BLaER1 (cell line): ENCODE measurements around the gene MMAB.

Experiments
- H3K27ac ChIP-seq: shearing (Covaris generic); formaldehyde crosslinking; 2 replicates; pipeline ENCODE4 v1.8.1; 2022
- H3K27me3 ChIP-seq: shearing (Covaris generic); formaldehyde crosslinking; 2 replicates; pipeline ENCODE4 v1.8.1; 2022
- H3K36me3 ChIP-seq: shearing (Covaris generic); formaldehyde crosslinking; 2 replicates; pipeline ENCODE4 v1.8.1; 2022
- H3K4me1 ChIP-seq: shearing (Covaris generic); formaldehyde crosslinking; 2 replicates; pipeline ENCODE4 v1.8.1; 2022
- H3K4me2 ChIP-seq: shearing (Covaris generic); formaldehyde crosslinking; 2 replicates; pipeline ENCODE4 v1.8.1; 2022
- H3K4me3 ChIP-seq: shearing (Covaris generic); formaldehyde crosslinking; 2 replicates; pipeline ENCODE4 v1.8.1; 2022
- H3K9ac ChIP-seq: shearing (Covaris generic); formaldehyde crosslinking; 2 replicates; pipeline ENCODE4 v1.8.1; 2022
- H3K9me3 ChIP-seq: shearing (Covaris generic); formaldehyde crosslinking; 2 replicates; pipeline ENCODE4 v1.8.1; 2022
- H4K20me1 ChIP-seq: shearing (Covaris generic); formaldehyde crosslinking; 2 replicates; pipeline ENCODE4 v1.8.1; 2022
- Cebpa-rat ChIP-seq: shearing (Covaris generic); IDR thresholded peaks from 2 replicates; pipeline ENCODE4 v1.8.1; 2022

MMAB gene

DNA sequence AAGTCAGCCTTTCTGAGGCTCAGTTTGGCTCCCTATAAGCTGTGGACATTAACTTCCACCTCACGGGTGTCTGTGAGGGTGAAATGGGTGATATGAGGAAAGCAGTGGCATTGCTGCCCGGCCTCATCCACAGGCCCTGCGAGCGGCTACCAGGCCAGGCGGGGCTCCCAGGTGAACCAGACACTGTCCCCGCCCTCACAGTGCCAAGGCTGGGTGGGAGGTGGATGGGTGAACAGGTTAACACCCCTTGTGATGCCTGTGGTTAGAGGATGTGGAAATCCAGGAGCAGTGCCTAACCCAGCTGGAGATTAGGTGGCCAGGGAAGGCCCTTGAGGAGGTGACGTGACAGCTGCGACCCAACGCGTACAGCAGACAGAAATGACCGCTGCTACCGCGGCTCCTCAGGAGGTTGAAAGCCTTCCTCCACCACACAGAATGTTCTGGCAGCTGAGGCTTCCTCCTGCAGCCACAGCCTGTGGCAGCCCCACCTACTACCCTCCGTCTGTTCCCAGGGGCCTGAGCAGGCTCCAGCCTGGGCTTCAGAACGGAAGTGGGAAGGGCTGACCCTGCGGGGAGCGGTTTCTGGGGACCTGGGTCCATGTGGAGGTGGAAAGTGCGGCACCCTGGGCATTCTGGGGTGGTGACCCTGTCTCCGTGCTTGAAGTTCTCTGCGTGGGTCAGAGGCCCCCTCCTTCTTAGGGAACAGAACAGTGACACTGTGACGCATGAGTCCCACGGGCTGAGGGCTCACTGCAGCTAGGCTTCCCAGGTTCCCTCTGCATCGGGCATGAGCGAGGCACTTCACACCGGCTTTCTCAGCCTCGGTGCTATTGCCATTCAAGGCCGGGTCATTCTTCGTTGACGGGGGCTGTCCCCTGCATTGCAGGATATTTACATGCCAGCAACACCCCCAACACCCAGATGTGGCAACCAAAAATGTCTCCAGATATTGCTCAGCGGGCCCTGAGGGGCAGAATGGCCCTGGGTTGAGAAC is 9.7 kb downstream of the MMAB start:
- H3K9ac ChIP-seq: peak overlapping the region; percentile 50; the same call in 1 of the 2 replicates
- TF ChIP-seq Cebpa-rat: no peak
- peaks cover 10% of the 10 kb centered on the region; the same call in 1 of the 2 replicates for H3K9me3 ChIP-seq
- H3K27me3 ChIP-seq: no peaks in the 10 kb centered on the region
- H3K4me1 ChIP-seq: peaks cover 30% of the 10 kb centered on the region
- H3K4me3 ChIP-seq: peak overlapping the region; percentile 7; the same call in 1 of the 2 replicates
- peaks cover 79% of the 10 kb centered on the region for H3K36me3 ChIP-seq
- H4K20me1 ChIP-seq: peaks cover 10% of the 10 kb centered on the region; the same call in 1 of the 2 replicates
- H3K27ac ChIP-seq: peak overlapping the region; percentile 59
- H3K4me2 ChIP-seq: peak overlapping the region; percentile 89

DNA sequence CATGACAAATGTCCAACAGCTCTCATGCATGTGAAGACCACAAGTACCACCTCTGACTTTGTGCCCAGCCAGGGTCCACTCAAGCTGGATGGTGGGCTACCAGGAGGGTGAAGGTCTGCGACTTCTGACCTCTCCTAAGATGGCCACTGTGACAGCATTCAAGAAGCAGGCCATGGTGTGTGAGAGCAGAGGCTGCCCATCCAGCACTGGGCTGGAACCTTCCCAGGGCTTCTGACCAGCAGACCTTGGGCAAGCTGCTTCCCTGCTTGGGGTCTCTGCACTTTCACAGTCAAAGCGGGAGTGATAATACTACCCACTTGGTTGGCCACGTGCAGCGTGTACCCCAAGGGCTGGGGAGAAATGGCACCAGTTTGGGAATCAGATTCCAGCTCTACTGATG is 10.4 kb downstream of the MMAB start:
- Histone ChIP-seq H3K9me3 (peaks cover 10% of the 10 kb centered on the region; the same call in 1 of the 2 replicates), H3K27me3 (no peaks in the 10 kb centered on the region), H3K4me1 (peaks cover 37% of the 10 kb centered on the region), H3K4me2 (peak overlapping the region; percentile 89), H3K36me3 (peaks cover 79% of the 10 kb centered on the region), H4K20me1 (peaks cover 10% of the 10 kb centered on the region; the same call in 1 of the 2 replicates), H3K9ac (peak overlapping the region; percentile 50; the same call in 1 of the 2 replicates), H3K4me3 (no peak overlapping the region; the same call in 1 of the 2 replicates), H3K27ac (peak overlapping the region; percentile 59)
- no peak for TF ChIP-seq Cebpa-rat

DNA sequence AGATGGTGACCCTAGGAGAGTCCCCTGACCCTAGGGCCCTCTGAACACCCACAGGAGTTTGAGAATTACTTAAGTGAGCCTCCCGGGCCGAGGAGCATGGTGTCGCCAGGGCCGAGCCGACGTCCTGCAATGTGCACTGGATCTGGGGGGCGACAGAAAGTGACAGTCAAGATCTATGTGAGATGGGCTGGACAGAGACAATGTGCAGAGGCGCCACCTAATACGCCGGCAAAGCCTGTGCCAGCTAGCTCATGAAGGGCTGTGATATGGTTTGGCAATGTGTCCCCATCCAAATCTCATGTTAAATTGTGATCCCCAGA is 11.6 kb downstream of the MMAB start:
- Histone ChIP-seq H3K27me3 (no peaks in the 10 kb centered on the region), H3K36me3 (peaks cover 74% of the 10 kb centered on the region), H3K4me1 (peaks cover 39% of the 10 kb centered on the region), H3K4me3 (no peak overlapping the region), H3K9me3 (peaks cover 10% of the 10 kb centered on the region; the same call in 1 of the 2 replicates), H3K9ac (no peak overlapping the region), H3K27ac (no peak overlapping the region), H4K20me1 (peaks cover 10% of the 10 kb centered on the region; the same call in 1 of the 2 replicates), H3K4me2 (peak overlapping the region; percentile 89; the same call in 1 of the 2 replicates)
- no peak for TF ChIP-seq Cebpa-rat

DNA sequence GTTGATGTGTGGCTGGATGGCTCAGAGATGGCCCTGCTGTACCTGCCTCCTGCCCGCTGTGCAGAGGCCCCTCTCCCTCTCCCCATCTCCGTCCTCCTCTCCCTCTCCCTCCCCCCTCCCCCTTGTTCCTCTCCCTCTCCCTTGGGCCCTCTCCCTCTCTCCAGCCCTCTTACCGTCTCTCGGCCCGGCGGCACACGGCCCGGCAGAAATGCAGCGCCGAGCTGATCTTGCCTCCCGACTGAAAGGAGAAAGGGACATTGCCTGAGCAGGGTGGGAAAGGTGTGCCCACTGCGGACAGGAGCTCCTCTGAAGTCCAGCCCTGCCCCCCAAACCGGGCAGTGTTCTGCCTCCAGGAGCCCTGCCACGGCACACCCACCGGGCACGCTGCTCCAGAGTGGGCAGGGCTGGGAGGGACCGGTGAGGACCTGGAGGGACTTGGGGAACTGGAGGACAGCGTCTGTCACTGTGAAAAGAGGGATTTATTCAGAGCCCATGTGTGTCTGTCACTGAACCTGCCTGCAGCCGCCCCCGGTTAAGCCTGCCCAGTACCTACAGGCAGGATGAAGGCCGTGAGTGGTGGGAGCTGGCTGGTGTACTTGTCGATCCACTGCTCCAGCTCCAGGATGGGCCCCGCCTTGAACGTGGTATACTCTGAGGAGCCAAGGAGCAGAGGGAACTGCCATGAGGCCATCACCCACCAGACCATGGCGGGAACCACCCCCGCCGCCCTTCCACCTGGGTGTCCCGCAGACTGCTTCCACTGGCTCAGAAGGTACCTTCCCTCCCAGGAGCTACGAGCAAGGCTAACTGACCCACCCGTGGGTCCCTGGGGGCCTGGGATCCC is 12.2 kb downstream of the MMAB start:
- peaks cover 10% of the 10 kb centered on the region; the same call in 1 of the 2 replicates for H4K20me1 ChIP-seq
- no peaks in the 10 kb centered on the region for H3K27me3 ChIP-seq
- no peak overlapping the region for H3K9ac ChIP-seq
- peaks cover 69% of the 10 kb centered on the region for H3K36me3 ChIP-seq
- no peak overlapping the region for H3K4me3 ChIP-seq
- H3K27ac ChIP-seq: no peak overlapping the region
- H3K4me2 ChIP-seq: no peak overlapping the region
- peaks cover 10% of the 10 kb centered on the region; the same call in 1 of the 2 replicates for H3K9me3 ChIP-seq
- H3K4me1 ChIP-seq: peaks cover 39% of the 10 kb centered on the region
- TF ChIP-seq Cebpa-rat: no peak

DNA sequence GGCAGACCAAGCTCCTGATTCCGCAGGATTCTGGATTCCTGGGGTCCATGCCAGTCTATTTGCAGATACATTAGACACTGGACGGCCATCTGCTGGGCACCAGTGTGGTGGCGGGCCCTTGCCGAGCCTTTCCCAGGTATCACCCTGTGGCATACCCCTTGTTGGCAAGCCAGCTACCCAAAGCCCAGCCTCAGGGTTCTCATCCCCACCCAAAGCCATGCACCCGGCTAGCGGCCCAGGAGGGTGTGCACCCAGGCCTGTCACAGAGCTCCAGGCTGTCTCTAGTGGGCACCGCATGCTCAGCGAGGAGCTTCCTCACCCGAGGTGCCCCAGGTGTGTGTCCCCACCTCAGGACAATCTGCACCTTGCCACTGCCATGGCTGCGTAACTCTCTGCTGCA is 13.7 kb downstream of the MMAB start:
- H3K4me2 ChIP-seq: no peak overlapping the region
- no peak overlapping the region for H3K4me3 ChIP-seq
- H4K20me1 ChIP-seq: peaks cover 7% of the 10 kb centered on the region; the same call in 1 of the 2 replicates
- H3K9me3 ChIP-seq: peaks cover 10% of the 10 kb centered on the region; the same call in 1 of the 2 replicates
- no peak overlapping the region for H3K9ac ChIP-seq
- H3K4me1 ChIP-seq: peaks cover 39% of the 10 kb centered on the region
- H3K27me3 ChIP-seq: no peaks in the 10 kb centered on the region
- no peak overlapping the region for H3K27ac ChIP-seq
- no peak for TF ChIP-seq Cebpa-rat
- peaks cover 56% of the 10 kb centered on the region for H3K36me3 ChIP-seq

DNA sequence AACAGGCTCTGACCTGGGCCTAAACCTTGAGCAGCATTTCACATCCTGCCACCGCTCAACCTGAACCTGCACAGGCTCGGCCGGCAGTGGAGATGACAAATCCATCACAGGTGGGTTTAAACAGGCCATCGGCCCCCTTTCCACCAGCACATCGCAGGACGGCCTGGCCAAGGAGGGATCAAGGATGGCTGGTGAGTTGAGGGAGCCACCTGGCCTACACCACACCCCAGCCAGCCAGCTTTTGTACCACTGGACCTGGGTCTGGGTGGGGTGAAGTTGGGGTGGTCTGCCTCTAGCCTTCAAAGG is 14.2 kb downstream of the MMAB start:
- peaks cover 35% of the 10 kb centered on the region for H3K4me1 ChIP-seq
- H3K4me3 ChIP-seq: no peak overlapping the region

DNA sequence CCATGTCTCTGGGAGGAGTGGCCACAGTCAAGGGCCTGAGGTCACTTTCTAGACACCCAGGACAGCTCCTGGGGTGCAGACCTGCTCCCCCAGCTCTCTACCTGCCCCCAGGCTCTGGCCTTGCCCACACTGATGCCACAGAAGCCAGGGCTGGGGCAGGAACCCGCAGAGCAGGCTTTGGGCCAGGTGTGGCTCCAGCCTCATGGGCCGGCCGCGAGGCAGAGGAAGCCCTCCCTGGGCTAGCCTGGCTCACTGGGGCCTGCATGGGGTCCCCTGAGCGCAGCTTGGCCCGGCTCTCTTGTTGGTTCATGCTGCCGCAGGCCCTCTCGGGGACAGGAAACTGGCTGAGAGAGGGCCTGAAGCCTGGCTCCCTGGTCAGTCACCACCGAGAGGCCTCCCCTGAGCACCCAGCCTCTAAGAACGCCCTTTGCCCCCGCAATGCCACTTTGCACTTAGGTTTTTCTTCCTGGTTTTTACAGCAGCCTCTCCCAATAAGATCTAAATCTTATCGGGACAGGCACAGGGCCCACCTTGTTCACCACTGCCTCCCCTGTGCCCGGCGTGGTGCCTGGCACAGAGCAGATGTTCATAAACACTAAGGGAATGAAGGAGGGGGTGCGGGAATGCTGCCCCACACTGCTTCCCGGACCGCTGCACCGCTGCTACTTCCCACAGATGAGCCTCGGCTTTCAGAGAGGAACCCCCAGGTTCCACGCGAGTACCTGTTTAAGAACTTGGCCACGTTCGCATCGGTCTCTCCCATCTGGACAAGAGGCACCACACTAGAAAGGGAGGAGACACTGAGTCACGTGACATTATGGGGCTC is 14.7 kb downstream of the MMAB start:
- Histone ChIP-seq H3K36me3 (peaks cover 53% of the 10 kb centered on the region), H3K27ac (peak overlapping the region; percentile 30; the same call in 1 of the 2 replicates), H3K9me3 (peaks cover 10% of the 10 kb centered on the region; the same call in 1 of the 2 replicates), H4K20me1 (no peaks in the 10 kb centered on the region), H3K4me1 (peaks cover 29% of the 10 kb centered on the region), H3K9ac (peak overlapping the region; percentile 41; the same call in 1 of the 2 replicates), H3K4me2 (peak overlapping the region; percentile 40), H3K4me3 (no peak overlapping the region), H3K27me3 (no peaks in the 10 kb centered on the region)
- TF ChIP-seq Cebpa-rat: no peak

More for the DNA sequence above, 14.2 kb downstream of the MMAB start:
- H3K9me3 ChIP-seq: peaks cover 10% of the 10 kb centered on the region; the same call in 1 of the 2 replicates
- peaks cover 53% of the 10 kb centered on the region for H3K36me3 ChIP-seq
- TF ChIP-seq Cebpa-rat: no peak
- no peaks in the 10 kb centered on the region for H3K27me3 ChIP-seq
- H4K20me1 ChIP-seq: 0 out of 2 replicates have a peak, but pooled peaks cover 3% of the 10 kb centered on the region
- no peak overlapping the region for H3K4me2 ChIP-seq
- no peak overlapping the region for H3K9ac ChIP-seq
- no peak overlapping the region for H3K27ac ChIP-seq

DNA sequence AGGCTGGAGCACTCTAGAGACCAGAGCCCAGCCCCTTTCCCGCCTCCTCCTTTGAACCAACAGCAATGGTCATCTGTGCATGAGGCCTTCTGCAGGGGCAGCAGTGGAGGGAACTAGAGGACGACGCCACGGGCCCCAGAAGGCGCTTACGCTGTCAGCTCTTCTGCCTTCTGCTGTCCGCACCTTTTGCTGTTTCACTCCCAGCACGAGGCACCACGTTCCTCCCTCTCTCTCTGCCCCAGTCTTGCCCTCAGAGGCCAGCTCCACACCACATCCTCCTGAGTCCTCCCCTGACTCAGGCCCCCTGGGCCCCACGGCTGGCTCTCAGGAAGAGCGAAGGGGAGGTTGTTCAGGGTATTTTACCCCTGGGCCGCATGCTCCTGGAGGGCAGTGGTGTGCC is 15.5 kb downstream of the MMAB start:
- Histone ChIP-seq H3K9ac (peak overlapping the region; percentile 41; the same call in 1 of the 2 replicates), H3K9me3 (peaks cover 10% of the 10 kb centered on the region; the same call in 1 of the 2 replicates), H3K4me3 (no peak overlapping the region), H3K27me3 (no peaks in the 10 kb centered on the region), H3K36me3 (peaks cover 53% of the 10 kb centered on the region), H3K27ac (peak overlapping the region; percentile 30; the same call in 1 of the 2 replicates), H3K4me2 (peak overlapping the region; percentile 40; the same call in 1 of the 2 replicates), H4K20me1 (no peaks in the 10 kb centered on the region), H3K4me1 (peaks cover 21% of the 10 kb centered on the region)
- no peak for TF ChIP-seq Cebpa-rat
